DMS53 treated with DMSO at 0.1 percent for 48 hours (cell line): ENCODE data around the gene UBE4B.

Source experiments
- DNase-seq: peaks from one replicate; lab custom pipeline; 2025; ENCODE audit not compliant: unreplicated experiment; lab: John Stamatoyannopoulos, UW

The UBE4B gene

GRCh38 chr1:10108948-10109708 lies 76.4 kb downstream of the UBE4B start:
- DNase-seq = no peak

GRCh38 chr1:10113501-10113900 lies 80.7 kb downstream of the UBE4B start:
- DNase-seq = no peak

GRCh38 chr1:10114746-10115145 lies 82.0 kb downstream of the UBE4B start:
- DNase-seq = no peak

- DNase-seq = no peak
Observed at GRCh38 chr1:10117132-10117531, 84.4 kb downstream of the UBE4B start.

GRCh38 chr1:10117865-10118264 lies 85.1 kb downstream of the UBE4B start:
- DNase-seq = no peak

GRCh38 chr1:10121688-10122087 lies 88.9 kb downstream of the UBE4B start:
- no peak for DNase-seq

- DNase-seq = no peak
Observed at GRCh38 chr1:10122926-10123325, 90.2 kb downstream of the UBE4B start.

GRCh38 chr1:10128101-10128765 lies 95.5 kb downstream of the UBE4B start:
- no peak for DNase-seq

GRCh38 chr1:10132316-10132715 lies 99.6 kb downstream of the UBE4B start:
- no peak for DNase-seq

- no peak for DNase-seq
Observed at GRCh38 chr1:10132852-10133251, 100.1 kb downstream of the UBE4B start.

- no peak for DNase-seq
Observed at GRCh38 chr1:10140981-10141380, 108.2 kb downstream of the UBE4B start.

- DNase-seq = no peak
Observed at GRCh38 chr1:10143961-10144485, 111.3 kb downstream of the UBE4B start.

- DNase-seq = no peak
Observed at GRCh38 chr1:10146391-10146790, 113.6 kb downstream of the UBE4B start.

GRCh38 chr1:10149231-10149630 lies 116.5 kb downstream of the UBE4B start:
- no peak for DNase-seq

GRCh38 chr1:10152709-10153284 lies 120.0 kb downstream of the UBE4B start:
- peak; percentile 14 for DNase-seq

GRCh38 chr1:10155087-10155712 lies 122.4 kb downstream of the UBE4B start:
- DNase-seq = no peak

GRCh38 chr1:10160173-10160572 lies 127.4 kb downstream of the UBE4B start:
- DNase-seq = no peak

GRCh38 chr1:10160907-10161490 lies 128.2 kb downstream of the UBE4B start:
- DNase-seq = no peak

GRCh38 chr1:10161541-10162290 lies 129.0 kb downstream of the UBE4B start:
- no peak for DNase-seq

GRCh38 chr1:10168912-10169514 lies 136.3 kb downstream of the UBE4B start:
- DNase-seq = no peak
